ENCODE results near the gene PTPRN2.

The PTPRN2 gene

GRCh38 chr7:157825325-157825724 lies 762.3 kb downstream of the PTPRN2 start:
- no peak for DNase-seq (ENCODE audit: extremely low read depth, low read depth)
- TF ChIP-seq CTCF (IDR thresholded peaks at IDR 0.05; ENCODE audit: low read depth, low read length) = no peak

GRCh38 chr7:157824819-157825121 lies 762.9 kb downstream of the PTPRN2 start:
- TF ChIP-seq CTCF (IDR thresholded peaks at IDR 0.05; ENCODE audit: low read depth, low read length) = no peak
- no peak for DNase-seq (ENCODE audit: extremely low read depth, low read depth)

- DNase-seq (ENCODE audit: extremely low read depth, low read depth) = no peak
- no peak for TF ChIP-seq CTCF (IDR thresholded peaks at IDR 0.05; ENCODE audit: low read depth, low read length)
Observed at GRCh38 chr7:157824011-157824818, 763.4 kb downstream of the PTPRN2 start.

- DNase-seq (ENCODE audit: extremely low read depth, low read depth) = no peak
- no peak for TF ChIP-seq CTCF (IDR thresholded peaks at IDR 0.05; ENCODE audit: low read depth, low read length)
Observed at GRCh38 chr7:157822688-157823031, 765.0 kb downstream of the PTPRN2 start.

GRCh38 chr7:157821959-157822687 lies 765.5 kb downstream of the PTPRN2 start:
- no peak for DNase-seq (ENCODE audit: extremely low read depth, low read depth)
- no peak for TF ChIP-seq CTCF (IDR thresholded peaks at IDR 0.05; ENCODE audit: low read depth, low read length)

- no peak for TF ChIP-seq CTCF (IDR thresholded peaks at IDR 0.05; ENCODE audit: low read depth, low read length)
- DNase-seq (ENCODE audit: extremely low read depth, low read depth) = no peak
Observed at GRCh38 chr7:157820796-157821195, 766.8 kb downstream of the PTPRN2 start.

- no peak for DNase-seq (ENCODE audit: extremely low read depth, low read depth)
- no peak for TF ChIP-seq CTCF (IDR thresholded peaks at IDR 0.05; ENCODE audit: low read depth, low read length)
Observed at GRCh38 chr7:157819455-157819807, 768.2 kb downstream of the PTPRN2 start.

All from AG09319 (cell line).